Measurements from ENCODE around the gene MEGF11. TPM values are rescaled to one million over a fixed set of nuclear protein-coding genes. Genes with fewer than 3 reads are reported as not detected.

MEGF11 gene
- total RNA-seq, 1 experiment from 2014 or later: 1.2 TPM

DNA sequence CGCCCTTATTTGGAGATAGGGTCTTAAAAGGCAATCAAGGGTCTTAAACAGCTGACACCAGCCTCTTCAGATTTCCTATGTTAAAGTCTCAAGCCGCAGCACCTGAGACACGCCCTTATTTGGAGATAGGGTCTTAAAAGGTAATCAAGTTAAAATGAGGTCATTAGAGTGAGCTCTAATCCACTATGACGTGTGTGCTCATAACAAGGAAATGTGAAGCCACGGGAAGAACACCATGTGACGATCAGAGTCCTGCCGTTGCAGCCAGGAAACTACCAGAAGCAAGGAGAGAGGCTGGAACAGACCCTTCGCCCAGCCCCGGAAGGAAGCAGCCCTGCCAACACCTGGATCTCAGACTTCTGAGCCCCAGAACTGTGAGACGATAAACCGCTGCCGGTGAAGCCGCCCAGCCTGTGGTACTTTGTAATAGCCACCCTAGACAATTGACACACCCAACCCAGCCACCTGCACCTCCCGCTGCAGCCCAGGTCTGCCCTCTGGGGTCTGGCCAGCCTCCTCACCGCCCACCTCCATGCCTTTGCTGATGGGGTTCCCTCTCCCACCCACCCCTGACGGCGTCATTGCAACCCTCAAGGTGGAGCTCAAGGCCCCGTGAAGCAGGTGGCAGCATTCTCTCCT lies 137.9 kb downstream of the MEGF11 start:
- Histone ChIP-seq H3K27me3 (ENCODE audit: insufficient read depth, low read length) (no peaks in the 10 kb centered on the region), H3K9me3 (ENCODE audit: control insufficient read depth, low read depth, low read length) (no peaks in the 10 kb centered on the region), H2BK120ac (ENCODE audit: low read depth, low read length, poor library complexity, severe bottlenecking) (no peak overlapping the region), H3K27ac (ENCODE audit: insufficient read length, low read depth, low read length) (no peak overlapping the region), H2BK15ac (ENCODE audit: low read depth, low read length) (no peak overlapping the region), H2BK12ac (ENCODE audit: insufficient read length, low read depth, low read length) (no peak overlapping the region), H2BK20ac (ENCODE audit: low read depth, low read length, poor library complexity, severe bottlenecking) (no peak overlapping the region), H3K4ac (ENCODE audit: low read depth, low read length) (no peak overlapping the region), H4K5ac (ENCODE audit: insufficient read length, low read depth, low read length) (no peak overlapping the region), H3T11ph (ENCODE audit: low read length) (no peak overlapping the region), H4K20me1 (ENCODE audit: control insufficient read depth, insufficient read depth, insufficient read length) (no peaks in the 10 kb centered on the region), H2BK5ac (ENCODE audit: insufficient read length, low read length) (no peak overlapping the region), H3K79me1 (ENCODE audit: insufficient read depth, low read depth, low read length, poor library complexity, severe bottlenecking) (no peaks in the 10 kb centered on the region), H3K56ac (ENCODE audit: insufficient read length, low read depth, low read length) (no peak overlapping the region), H3K4me2 (ENCODE audit: insufficient read depth, insufficient read length, low read length) (no peak overlapping the region), H4K91ac (ENCODE audit: insufficient read length, low read depth, low read length) (no peak overlapping the region), H3K9ac (ENCODE audit: extremely low read depth, insufficient read length, low read length) (no peak overlapping the region), H2AFZ (ENCODE audit: low read length) (no peak overlapping the region), H3K23ac (ENCODE audit: insufficient read length, low read depth, low read length) (no peak overlapping the region), H3K4me1 (ENCODE audit: insufficient read depth, low read length) (no peaks in the 10 kb centered on the region), H3K79me2 (ENCODE audit: insufficient read depth, low read length) (no peaks in the 10 kb centered on the region), H4K8ac (replicated peaks; ENCODE audit: insufficient read length, low read depth, low read length) (no peak overlapping the region), H3K14ac (ENCODE audit: insufficient read depth, low read length) (no peak overlapping the region), H3K23me2 (ENCODE audit: insufficient read length, low read depth, low read length, poor library complexity, severe bottlenecking) (no peaks in the 10 kb centered on the region), H3K18ac (ENCODE audit: insufficient read length, low read depth, low read length) (peak overlapping the region; percentile 56), H2AK5ac (ENCODE audit: insufficient read length, low read length) (no peak overlapping the region)
- TF ChIP-seq, protein P1, sequence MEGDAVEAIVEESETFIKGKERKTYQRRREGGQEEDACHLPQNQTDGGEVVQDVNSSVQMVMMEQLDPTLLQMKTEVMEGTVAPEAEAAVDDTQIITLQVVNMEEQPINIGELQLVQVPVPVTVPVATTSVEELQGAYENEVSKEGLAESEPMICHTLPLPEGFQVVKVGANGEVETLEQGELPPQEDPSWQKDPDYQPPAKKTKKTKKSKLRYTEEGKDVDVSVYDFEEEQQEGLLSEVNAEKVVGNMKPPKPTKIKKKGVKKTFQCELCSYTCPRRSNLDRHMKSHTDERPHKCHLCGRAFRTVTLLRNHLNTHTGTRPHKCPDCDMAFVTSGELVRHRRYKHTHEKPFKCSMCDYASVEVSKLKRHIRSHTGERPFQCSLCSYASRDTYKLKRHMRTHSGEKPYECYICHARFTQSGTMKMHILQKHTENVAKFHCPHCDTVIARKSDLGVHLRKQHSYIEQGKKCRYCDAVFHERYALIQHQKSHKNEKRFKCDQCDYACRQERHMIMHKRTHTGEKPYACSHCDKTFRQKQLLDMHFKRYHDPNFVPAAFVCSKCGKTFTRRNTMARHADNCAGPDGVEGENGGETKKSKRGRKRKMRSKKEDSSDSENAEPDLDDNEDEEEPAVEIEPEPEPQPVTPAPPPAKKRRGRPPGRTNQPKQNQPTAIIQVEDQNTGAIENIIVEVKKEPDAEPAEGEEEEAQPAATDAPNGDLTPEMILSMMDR (conservative IDR thresholded peaks at IDR 0.05): no peak
- no peak overlapping the region for H3K4me3 Mint-ChIP-seq
- no peaks in the 10 kb centered on the region; a peak in 1 of 5 replicates for H3K9me3 Mint-ChIP-seq
- peak overlapping the region in 2 of 3 experiments; percentile 54 to 80; a peak in 2 of 7 replicates for H3K27ac Mint-ChIP-seq
- H3K36me3 Mint-ChIP-seq (ENCODE audit: insufficient read depth in 1 of 3, low read depth in 3 of 3): no peaks in the 10 kb centered on the region
- no CpG with 5 or more reads among the region's 18 CpGs for WGBS (ENCODE audit: extremely low coverage, insufficient read length, low lambda C conversion rate)
- peaks cover 7% of the 10 kb centered on the region for H3K27me3 Mint-ChIP-seq (ENCODE audit: low read depth)
- peaks cover 28 to 32% of the 10 kb centered on the region in 2 experiments for H3K4me1 Mint-ChIP-seq
- peak; percentile 46 for DNase-seq
